LNCAP (cell line): ENCODE data around the gene MYO9A.

Source experiments
- TF ChIP-seq, protein P1 (sequence below): fragments of 450-650 bp; IDR thresholded peaks from 2 replicates; pipeline ENCODE4 v1.5.1; 2017; ENCODE audit warnings: mild to moderate bottlenecking

Gene MYO9A, protein sequence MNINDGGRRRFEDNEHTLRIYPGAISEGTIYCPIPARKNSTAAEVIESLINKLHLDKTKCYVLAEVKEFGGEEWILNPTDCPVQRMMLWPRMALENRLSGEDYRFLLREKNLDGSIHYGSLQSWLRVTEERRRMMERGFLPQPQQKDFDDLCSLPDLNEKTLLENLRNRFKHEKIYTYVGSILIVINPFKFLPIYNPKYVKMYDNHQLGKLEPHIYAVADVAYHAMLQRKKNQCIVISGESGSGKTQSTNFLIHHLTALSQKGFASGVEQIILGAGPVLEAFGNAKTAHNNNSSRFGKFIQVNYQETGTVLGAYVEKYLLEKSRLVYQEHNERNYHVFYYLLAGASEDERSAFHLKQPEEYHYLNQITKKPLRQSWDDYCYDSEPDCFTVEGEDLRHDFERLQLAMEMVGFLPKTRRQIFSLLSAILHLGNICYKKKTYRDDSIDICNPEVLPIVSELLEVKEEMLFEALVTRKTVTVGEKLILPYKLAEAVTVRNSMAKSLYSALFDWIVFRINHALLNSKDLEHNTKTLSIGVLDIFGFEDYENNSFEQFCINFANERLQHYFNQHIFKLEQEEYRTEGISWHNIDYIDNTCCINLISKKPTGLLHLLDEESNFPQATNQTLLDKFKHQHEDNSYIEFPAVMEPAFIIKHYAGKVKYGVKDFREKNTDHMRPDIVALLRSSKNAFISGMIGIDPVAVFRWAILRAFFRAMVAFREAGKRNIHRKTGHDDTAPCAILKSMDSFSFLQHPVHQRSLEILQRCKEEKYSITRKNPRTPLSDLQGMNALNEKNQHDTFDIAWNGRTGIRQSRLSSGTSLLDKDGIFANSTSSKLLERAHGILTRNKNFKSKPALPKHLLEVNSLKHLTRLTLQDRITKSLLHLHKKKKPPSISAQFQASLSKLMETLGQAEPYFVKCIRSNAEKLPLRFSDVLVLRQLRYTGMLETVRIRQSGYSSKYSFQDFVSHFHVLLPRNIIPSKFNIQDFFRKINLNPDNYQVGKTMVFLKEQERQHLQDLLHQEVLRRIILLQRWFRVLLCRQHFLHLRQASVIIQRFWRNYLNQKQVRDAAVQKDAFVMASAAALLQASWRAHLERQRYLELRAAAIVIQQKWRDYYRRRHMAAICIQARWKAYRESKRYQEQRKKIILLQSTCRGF (N-terminal part only)

DNA sequence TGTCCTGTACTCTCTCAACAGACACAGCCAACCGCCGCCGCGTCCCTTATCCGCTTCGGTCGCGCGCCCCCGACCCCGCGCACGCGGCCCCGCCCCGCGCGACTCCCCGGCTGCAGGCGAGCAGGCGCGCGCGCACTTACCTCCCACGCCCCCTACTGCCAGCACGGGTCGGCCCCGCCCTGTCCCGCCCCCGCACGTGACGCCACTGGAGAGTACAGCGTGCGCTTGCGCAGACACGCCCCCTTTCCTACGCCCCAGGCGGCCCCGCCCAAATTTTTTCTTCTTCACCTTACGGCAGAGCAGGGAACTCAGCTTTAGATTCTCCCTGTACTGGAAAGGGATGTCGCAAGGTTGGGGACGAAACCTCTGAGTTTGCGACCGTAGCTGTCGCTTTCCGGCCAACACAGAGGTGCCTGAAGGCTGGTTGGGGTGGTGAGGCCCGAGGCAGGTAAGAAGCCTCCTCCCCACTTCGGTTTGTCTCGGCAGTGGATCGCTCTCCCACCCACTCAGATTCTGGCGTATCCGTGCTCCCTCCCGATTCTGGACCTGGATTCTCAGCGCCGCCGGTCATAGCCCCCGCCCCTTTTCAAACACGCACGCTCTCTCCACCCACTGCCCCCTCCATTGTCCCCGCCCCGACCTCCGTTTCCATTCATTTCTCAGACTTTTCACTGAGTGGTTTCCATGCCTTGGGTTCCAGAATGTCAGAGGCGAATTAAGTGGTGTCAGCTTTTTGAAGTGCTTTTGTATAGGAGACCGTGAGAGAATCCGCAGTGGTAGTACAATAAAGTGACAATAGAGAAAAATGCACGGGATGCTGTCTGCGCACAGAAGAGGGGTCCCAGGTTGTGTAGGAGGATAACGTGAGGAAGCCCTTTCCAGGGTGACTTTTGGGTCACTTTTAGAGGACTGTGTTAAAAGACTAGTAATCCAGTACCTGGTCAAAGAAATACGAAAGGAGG lies at the start of gene MYO9A, which contains the start of gene SENP8:
MYO9A (minus strand) TSS at position 134 of the 962 bp plus-strand sequence. CDS start 71,587 bp downstream, outside the sequence.
SENP8 (plus strand) TSS at position 387 of the 962 bp plus-strand sequence. CDS start 21,221 bp downstream, outside the sequence.
- TF ChIP-seq, protein P1, sequence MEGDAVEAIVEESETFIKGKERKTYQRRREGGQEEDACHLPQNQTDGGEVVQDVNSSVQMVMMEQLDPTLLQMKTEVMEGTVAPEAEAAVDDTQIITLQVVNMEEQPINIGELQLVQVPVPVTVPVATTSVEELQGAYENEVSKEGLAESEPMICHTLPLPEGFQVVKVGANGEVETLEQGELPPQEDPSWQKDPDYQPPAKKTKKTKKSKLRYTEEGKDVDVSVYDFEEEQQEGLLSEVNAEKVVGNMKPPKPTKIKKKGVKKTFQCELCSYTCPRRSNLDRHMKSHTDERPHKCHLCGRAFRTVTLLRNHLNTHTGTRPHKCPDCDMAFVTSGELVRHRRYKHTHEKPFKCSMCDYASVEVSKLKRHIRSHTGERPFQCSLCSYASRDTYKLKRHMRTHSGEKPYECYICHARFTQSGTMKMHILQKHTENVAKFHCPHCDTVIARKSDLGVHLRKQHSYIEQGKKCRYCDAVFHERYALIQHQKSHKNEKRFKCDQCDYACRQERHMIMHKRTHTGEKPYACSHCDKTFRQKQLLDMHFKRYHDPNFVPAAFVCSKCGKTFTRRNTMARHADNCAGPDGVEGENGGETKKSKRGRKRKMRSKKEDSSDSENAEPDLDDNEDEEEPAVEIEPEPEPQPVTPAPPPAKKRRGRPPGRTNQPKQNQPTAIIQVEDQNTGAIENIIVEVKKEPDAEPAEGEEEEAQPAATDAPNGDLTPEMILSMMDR: no peak

DNA sequence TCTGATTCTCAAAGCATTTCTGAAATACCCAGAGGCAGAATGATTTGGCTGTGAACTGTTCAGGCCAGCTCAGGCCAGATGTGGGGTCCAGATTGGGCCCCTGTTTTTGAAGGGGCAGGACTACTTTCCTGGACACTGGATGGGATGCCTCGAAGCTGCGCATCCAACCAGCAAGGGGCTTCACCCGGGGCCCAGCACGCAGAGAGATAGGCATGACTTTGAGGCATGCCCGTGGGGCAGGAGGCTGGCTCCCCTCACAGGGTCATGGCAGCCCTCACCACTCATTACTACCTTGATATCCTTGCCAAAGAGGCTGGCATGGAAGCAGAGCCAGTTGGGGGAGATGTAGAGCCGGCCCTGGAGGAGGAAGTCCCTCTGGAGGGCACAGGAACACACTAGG lies 49.5 kb upstream of the MYO9A start:
- TF ChIP-seq, protein P1: no peak

DNA sequence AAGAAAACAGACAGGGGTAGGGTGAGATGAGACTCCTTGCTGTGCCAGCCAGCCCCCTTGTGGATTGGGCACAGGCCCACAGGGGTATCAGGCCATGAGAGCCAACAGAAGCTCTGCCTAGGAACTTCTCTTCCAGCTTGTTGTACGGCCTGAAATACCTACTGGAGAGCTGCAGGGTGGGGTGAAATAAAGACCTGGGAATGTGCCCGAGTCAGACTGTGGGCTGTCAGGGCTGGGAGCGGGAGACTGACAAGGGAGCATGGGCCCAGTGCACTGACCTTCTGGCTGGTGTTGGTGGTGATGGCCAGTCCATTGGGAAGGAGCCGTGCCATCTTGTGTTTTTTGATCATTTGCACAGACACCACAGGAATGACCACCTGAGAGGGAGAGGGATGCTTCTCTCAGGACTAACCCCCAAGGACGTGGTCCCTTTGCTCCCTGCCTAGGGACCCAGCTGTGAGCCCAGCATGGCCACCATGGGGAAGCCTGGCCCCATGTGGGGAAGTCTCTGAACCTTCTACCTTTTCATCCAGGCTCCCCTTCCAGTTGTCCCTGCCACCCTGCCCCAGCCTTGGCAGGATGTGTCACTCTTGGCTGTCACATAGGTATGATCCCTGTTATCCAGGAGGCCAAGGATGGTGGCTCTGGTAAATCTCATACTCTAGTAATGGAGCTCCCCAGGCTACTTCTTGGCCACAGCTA lies 48.9 kb upstream of the MYO9A start:
- TF ChIP-seq, protein P1: no peak

DNA sequence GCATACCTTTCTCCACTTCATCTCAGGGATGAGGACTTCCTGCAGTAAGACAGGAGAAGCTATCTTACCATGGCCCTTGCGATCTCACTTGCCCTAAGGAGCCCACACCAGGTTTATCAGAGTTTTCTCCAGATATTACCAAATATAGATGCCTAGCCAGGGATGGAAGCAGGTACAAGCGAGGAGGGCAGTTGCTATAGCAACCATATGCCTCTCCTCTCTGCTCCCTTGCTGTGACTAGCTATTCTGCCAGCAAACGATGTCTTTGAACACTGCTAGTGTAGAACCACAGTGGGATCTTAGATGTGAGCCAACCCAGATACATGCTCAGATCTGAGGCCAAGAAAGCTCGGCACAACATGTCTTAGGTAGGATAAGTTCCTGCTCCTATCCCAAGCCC lies 45.8 kb upstream of the MYO9A start:
- TF ChIP-seq, protein P1: no peak

DNA sequence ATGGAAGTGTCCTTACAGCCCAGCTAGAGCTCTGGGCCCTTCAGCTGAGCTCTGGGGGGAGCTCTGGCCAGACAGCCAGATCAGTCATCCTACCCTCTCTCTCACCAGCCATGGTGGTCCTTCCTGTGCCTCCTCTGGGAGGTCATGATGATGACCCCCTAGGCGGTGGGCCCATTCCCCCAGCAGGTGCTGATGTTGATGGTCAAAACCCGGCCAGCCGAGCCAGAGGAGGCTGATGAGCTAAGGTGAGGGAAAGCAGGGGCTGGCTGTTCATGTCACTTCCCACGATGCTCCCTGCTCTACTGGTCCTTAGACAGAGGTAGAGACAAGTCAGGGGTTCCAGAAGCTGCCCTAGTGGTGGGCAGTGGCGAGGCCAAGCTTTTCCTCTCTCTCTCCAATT lies 44.6 kb upstream of the MYO9A start:
- TF ChIP-seq, protein P1: no peak

DNA sequence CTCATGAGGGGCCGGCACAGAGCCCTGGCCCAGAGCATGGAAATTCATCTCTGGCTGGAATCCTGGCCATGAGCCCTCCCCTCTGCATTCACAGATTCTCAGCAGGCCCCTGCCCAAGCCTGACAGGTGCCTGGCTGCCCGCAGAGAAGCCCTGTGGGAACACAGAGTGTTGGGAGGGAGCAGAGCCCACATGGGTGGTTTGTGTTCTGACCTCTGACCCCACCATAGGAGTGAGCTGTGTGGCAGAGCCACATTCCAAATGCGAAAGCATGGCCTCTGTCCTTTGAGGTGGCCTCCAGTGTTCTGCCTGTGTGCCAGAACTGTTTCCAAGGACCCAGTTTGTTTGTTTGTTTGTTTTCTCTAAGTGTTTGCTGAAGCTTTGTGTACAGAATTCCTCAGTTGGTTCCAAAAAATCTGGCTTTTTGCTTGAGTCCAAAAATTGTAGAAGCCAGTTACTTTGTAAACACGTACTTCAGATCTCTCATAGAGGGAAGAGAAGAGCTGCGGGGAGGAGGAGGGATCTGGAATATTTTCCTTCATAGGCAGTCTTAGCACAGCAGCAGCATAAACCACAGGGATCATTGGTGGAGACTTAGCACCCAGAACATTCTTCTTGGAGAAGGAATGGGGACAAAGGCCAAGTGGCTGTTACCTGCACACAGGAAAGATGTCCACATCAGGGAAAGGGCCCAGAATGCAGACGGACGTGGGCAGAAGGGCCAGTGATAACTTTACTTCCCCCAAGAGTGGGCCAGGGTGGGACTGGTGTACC lies 43.6 kb upstream of the MYO9A start:
- TF ChIP-seq, protein P1: no peak
